Gastroesophageal sphincter (tissue), 3 donors: ENCODE data around the gene PAXX.

Source experiments
- EP300 ChIP-seq: sonication (generic); formaldehyde crosslinking; IDR thresholded peaks from one replicate; pipeline ENCODE4 v1.6.1; 2017; ENCODE audit warnings: antibody characterized with exemption, mild to moderate bottlenecking
- POLR2A ChIP-seq, 2 donors: fragments of 450-650 bp; IDR thresholded peaks; one replicate each; pipeline ENCODE4 v1.6.1; 2017; ENCODE audit warnings: antibody characterized with exemption in 2 of 2, mild to moderate bottlenecking in 2 of 2, moderate library complexity in 1 of 2
- POLR2AphosphoS5 ChIP-seq: sonication (generic); formaldehyde crosslinking; IDR thresholded peaks from one replicate; pipeline ENCODE4 v1.6.1; 2017; ENCODE audit warnings: antibody characterized with exemption
- TF ChIP-seq, protein P1 (sequence below), 4 experiments: fragments of 200-600 bp in 2 of 4; fragments of 450-650 bp in 2 of 4; sonication (generic) in 1 of 4; IDR thresholded peaks; one replicate each; pipeline ENCODE4 v1.5.1; 2017 to 2019; ENCODE audit warnings: antibody characterized with exemption in 4 of 4, mild to moderate bottlenecking in 2 of 4, moderate library complexity in 2 of 4

DNA sequence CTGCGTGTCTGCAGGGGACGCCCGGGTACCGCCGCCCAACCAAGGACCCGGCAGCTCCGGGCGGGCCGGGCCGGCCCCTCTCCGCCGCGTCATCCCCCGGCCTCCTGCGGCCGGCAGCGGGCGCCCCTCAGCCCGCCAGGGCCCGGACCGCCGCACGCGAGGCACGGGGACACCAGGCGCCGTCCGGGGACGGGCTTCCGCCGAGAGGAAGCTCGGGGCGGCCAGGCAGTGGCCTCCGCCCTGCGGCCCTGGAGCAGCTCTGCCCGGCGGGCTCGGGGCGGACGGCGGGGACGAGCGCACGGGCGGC, 48.1 kb upstream of the PAXX start:
- no peak for TF ChIP-seq POLR2AphosphoS5
- TF ChIP-seq, protein P1, sequence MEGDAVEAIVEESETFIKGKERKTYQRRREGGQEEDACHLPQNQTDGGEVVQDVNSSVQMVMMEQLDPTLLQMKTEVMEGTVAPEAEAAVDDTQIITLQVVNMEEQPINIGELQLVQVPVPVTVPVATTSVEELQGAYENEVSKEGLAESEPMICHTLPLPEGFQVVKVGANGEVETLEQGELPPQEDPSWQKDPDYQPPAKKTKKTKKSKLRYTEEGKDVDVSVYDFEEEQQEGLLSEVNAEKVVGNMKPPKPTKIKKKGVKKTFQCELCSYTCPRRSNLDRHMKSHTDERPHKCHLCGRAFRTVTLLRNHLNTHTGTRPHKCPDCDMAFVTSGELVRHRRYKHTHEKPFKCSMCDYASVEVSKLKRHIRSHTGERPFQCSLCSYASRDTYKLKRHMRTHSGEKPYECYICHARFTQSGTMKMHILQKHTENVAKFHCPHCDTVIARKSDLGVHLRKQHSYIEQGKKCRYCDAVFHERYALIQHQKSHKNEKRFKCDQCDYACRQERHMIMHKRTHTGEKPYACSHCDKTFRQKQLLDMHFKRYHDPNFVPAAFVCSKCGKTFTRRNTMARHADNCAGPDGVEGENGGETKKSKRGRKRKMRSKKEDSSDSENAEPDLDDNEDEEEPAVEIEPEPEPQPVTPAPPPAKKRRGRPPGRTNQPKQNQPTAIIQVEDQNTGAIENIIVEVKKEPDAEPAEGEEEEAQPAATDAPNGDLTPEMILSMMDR (IDR thresholded peaks at IDR 0.05): no peak
- TF ChIP-seq EP300: no peak
- no peak for TF ChIP-seq POLR2A (IDR thresholded peaks at IDR 0.05)
